ENCODE data around the gene ADGRE3.

Gene ADGRE3

GRCh38 chr19:14576363-14576762, 98.3 kb downstream of the ADGRE3 start:
- TF ChIP-seq ZFX (IDR thresholded peaks at IDR 0.05; ENCODE audit: borderline replicate concordance) (no peak), CTCF (IDR thresholded peaks at IDR 0.05) (no peak)
- no peak overlapping the region for H3K27ac ChIP-seq

DNA sequence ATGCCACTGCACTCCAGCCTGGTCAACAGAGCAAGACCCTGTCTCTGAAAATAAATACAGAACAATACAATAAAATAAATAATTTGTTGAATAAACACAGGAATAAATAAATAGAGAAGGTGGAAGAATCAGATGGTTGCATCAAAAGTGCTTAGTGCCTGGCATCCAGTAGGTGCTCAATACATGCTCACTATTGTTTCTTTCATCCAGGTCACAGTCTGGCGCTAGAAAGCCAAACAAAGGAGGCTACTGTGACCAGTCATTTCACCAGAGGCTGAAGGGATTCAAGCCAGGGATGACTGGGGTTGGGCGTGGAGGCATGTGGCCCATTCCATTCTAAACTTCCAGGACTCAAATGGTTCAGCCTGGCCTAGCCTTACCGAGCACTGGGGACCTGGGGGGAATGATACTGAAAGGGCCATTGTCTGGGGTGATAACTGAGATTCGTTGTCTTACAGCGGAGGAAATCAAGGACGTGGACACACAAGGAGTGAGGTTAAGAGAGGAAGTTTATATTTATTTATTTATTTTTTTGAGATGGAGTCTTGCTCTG, 99.1 kb downstream of the ADGRE3 start:
- no peak for TF ChIP-seq CTCF (IDR thresholded peaks at IDR 0.05)
- no peak for TF ChIP-seq ZFX (IDR thresholded peaks at IDR 0.05; ENCODE audit: borderline replicate concordance)
- no peak overlapping the region for H3K27ac ChIP-seq

- peak; percentile 95 for TF ChIP-seq CTCF (IDR thresholded peaks at IDR 0.05)
- no peak for TF ChIP-seq ZFX (IDR thresholded peaks at IDR 0.05; ENCODE audit: borderline replicate concordance)
- peak within 1 kb of the TSS; percentile 73 for H3K27ac ChIP-seq
Observed at GRCh38 chr19:14571695-14572490, 102.8 kb downstream of the ADGRE3 start, which contains the start of gene NDUFB7. TSS of gene NDUFB7 (minus strand) at chr19:14572066. CDS start at chr19:14572000, 66 bp downstream.

DNA sequence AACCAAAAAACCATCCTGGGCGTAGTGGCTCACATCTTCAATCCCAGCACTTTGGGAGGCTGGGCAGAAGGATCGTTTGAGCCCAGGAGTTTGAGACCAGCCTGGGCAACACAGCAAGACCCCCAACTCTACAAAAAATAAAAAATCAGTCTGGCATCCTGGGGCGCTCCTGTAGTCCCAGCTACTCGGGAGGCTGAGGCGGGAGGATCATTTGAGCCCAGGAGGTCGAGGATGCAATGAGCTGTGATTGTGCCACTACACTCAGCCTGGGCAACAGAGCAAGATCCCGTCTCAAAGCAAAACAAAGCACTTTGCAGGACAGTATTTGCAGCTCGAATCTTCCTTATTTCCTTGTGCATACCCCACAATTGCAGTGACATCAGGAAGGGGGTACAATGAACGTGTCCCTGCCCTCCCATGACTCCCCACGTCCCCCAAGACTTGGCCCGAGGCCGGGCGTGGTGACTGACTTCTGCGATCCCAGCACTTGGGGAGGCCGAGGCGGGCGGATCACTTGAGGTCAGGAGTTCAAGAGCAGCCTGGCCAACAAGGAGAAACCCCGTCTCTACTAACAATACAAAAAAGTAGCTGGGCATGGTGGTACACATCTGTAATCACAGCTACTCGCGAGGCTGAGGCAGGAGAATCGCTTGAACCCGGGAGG, 103.6 kb downstream of the ADGRE3 start:
- no peak for TF ChIP-seq CTCF (IDR thresholded peaks at IDR 0.05)
- peak overlapping the region; percentile 73 for H3K27ac ChIP-seq

All from 22Rv1 (cell line).